Heart left ventricle (tissue), 16 donors: ENCODE data around the gene ATF4. TPM values are rescaled to one million over a fixed set of nuclear protein-coding genes. Genes with fewer than 3 reads are reported as not detected.

Experiments
- ATAC-seq, 4 donors: fragments of 200-7000 bp; cut with Tn5 transposase; one replicate each; pipeline ENCODE4 v1.9.1; 2020 to 2022; ENCODE audit warnings: moderate library complexity in 4 of 4, mild to moderate bottlenecking in 3 of 4, moderate number of reproducible peaks in 1 of 4
- DNase-seq, 5 donors: peaks; one replicate each; pipeline ENCODE4 v3.0.0-alpha.2; 2020
- H3K27ac ChIP-seq, 12 donors: fragments of 200-600 bp; sonication (generic) in 4 of 12; one replicate each; pipeline versions ENCODE4 v1.5.0 to v1.8.0; 2016 to 2022; ENCODE audit warnings: mild to moderate bottlenecking in 2 of 12
- H3K27me3 ChIP-seq, 9 donors: fragments of 200-600 bp; sonication (generic) in 2 of 9; one replicate each; pipeline versions ENCODE4 v1.5.1 to v1.8.0; 2016 to 2022; ENCODE audit warnings: mild to moderate bottlenecking in 3 of 9
- H3K36me3 ChIP-seq, 9 donors: fragments of 200-600 bp; sonication (generic) in 2 of 9; one replicate each; pipeline versions ENCODE4 v1.5.0 to v1.8.0; 2018 to 2022; ENCODE audit warnings: mild to moderate bottlenecking in 2 of 9
- H3K4me1 ChIP-seq, 12 donors: fragments of 200-600 bp; sonication (generic) in 4 of 12; one replicate each; pipeline versions ENCODE4 v1.5.0 to v1.8.0; 2016 to 2022; ENCODE audit warnings: mild to moderate bottlenecking in 3 of 12
- H3K4me3 ChIP-seq, 12 donors: fragments of 200-600 bp; sonication (generic) in 4 of 12; one replicate each; pipeline versions ENCODE4 v1.5.0 to v1.8.0; 2017 to 2022; ENCODE audit warnings: mild to moderate bottlenecking in 9 of 12, moderate library complexity in 4 of 12
- H3K9me3 ChIP-seq, 12 donors: fragments of 200-600 bp; sonication (generic) in 4 of 12; one replicate each; pipeline versions ENCODE4 v1.5.0 to v1.8.0; 2016 to 2022; ENCODE audit warnings: mild to moderate bottlenecking in 1 of 12
- POLR2A ChIP-seq, 2 donors: fragments of 450-650 bp; IDR thresholded peaks; one replicate each; pipeline ENCODE4 v1.6.1; 2017; ENCODE audit warnings: antibody characterized with exemption in 2 of 2, mild to moderate bottlenecking in 2 of 2, moderate library complexity in 2 of 2
- WGBS, 4 donors: extraction: QIAGEN DNeasy Blood & Tissue Kit in 2 of 4; methylation state at CpG; one replicate each; pipeline versions ENCODE4 v1.1.5 to v1.1.7; 2013 to 2018; 5-methylcytosine and 5-hydroxymethylcytosine counted together
- intact Hi-C, 10 donors: fragments of 100-400 bp; cut with DNase I; formaldehyde crosslinking; loops; one replicate each; pipeline versions ENCODE4 v1.11.1 to v1.14.2; 2022
- polyA plus RNA-seq, 2 donors: library from polyadenylated mRNA; stranded (reverse); fragments of 200-250 nt; gene quantifications; one replicate each; pipeline ENCODE4 v1.2.3, GENCODE V29; 2013
- total RNA-seq, 9 donors: library from RNA; depleted of rRNA in 2 of 9; stranded (reverse); fragments of >200 nt in 2 of 9; fragmentation: NEBNext Ultra II Directional in 3 of 9; extraction: Animal tissue kit (Norgen Biotek cat#: 25700) in 3 of 9; gene quantifications; one replicate each; pipeline versions ENCODE4 v1.1.0 to v1.2.4, GENCODE V29; 2016 to 2023
- TF ChIP-seq, protein P1 (sequence below), 12 donors: fragments of 200-600 bp; sonication (generic) in 4 of 12; IDR thresholded peaks; one replicate each; pipeline versions ENCODE4 v1.5.0 to v1.8.0; 2018 to 2022; ENCODE audit warnings: antibody characterized with exemption in 12 of 12, mild to moderate bottlenecking in 5 of 12
- donor health status: ischemic (EF 13 %, LVEDD 7.1; RV severe dilation, severe dysfunction).
- donor health status: healthy with polysubstance abuse.
- donor health status: DM: no; HTN: yes; CAD: no.
- donor health status: DM: no; HTN: no; CAD: no.
- donor health status: ischemic (EF 25% LVEDD 6.9; RV normal size, moderate dysfunction).
- donor health status: ischemic (EF 25% LVEDD 5.7; RV mildly dilated, moderate dysfunction).
- donor health status: healthy.
- donor health status: DM: yes; HTN: yes; CAD: no.
- donor health status: ischemic (EF 35%, LVEDD 5.7; RV mildly dilated, moderate dysfunction).
- donor health status: nonischemic (EF 11% LVEDD 7.7; RV severe dilation, severe dysfunction).
- donor health status: DM: yes; HTN: yes; CAD: no.
- donor health status: PGD.
- donor health status: ischemic (EF 29% LVEDD 5.4; RV normal size, mild dysfunction).
- donor health status: nonischemic (EF 23%, LVEDD 6.1; RV moderate dilation, normal function).

Gene ATF4
- total and polyA plus RNA-seq, 11 donors, result 117 to 458 (median 176) TPM

DNA sequence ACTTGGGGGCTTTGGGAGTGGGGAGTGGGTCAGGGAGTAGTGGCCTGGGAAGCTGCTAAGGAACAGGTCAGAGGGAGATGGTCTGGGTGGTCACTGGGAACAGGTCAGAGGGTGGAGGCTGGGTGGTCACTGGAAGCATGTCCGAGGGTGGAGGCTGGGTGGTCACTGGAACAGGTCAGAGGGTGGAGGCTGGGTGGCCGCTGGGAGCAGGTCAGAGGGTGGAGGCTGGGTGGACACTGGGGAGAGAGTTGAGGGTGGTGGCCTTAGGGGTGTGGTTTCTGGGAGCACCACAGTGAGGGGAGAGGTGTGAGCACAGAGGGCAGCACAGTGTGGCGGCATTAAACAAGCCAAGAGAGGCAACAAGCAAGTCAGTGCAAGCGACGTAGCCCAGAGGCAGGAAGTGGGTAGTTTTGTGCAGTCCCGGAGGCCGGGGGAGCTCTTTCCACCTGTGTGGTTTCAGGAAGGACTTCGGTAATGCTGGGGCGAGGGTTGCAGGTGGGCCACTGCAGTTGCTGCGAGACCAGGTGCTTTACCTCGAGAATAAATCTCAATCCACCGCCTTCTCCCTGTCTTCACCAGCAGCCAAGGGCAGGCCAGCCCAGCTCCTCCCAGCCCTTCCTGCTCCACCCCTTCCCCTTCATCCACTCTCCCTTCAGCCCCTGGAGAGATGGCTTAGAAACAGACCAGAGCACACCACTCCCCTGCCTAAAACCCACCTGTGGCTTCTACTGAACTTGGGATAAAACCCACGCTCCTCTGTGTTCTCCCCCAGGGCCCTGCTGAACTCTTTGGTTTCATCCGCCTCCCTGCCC lies 47.0 kb downstream of the ATF4 start:
- no peak for DNase-seq
- TF ChIP-seq, protein P1, sequence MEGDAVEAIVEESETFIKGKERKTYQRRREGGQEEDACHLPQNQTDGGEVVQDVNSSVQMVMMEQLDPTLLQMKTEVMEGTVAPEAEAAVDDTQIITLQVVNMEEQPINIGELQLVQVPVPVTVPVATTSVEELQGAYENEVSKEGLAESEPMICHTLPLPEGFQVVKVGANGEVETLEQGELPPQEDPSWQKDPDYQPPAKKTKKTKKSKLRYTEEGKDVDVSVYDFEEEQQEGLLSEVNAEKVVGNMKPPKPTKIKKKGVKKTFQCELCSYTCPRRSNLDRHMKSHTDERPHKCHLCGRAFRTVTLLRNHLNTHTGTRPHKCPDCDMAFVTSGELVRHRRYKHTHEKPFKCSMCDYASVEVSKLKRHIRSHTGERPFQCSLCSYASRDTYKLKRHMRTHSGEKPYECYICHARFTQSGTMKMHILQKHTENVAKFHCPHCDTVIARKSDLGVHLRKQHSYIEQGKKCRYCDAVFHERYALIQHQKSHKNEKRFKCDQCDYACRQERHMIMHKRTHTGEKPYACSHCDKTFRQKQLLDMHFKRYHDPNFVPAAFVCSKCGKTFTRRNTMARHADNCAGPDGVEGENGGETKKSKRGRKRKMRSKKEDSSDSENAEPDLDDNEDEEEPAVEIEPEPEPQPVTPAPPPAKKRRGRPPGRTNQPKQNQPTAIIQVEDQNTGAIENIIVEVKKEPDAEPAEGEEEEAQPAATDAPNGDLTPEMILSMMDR (IDR thresholded peaks at IDR 0.05), result no peak
- no peak for TF ChIP-seq POLR2A (IDR thresholded peaks at IDR 0.05)
- intact Hi-C loops, result no loop called here
- Histone ChIP-seq H3K9me3 (no peaks in the 10 kb centered on the region), H3K4me3 (no peak overlapping the region), H3K27me3 (peaks cover 0 to 36% (median 0%) of the 10 kb centered on the region in 9 donors), H3K36me3 (no peaks in the 10 kb centered on the region), H3K27ac (no peak overlapping the region), H3K4me1 (no peaks in the 10 kb centered on the region)
- ATAC-seq, result no peak
- WGBS, 4 donors, result 54 to 63% (median 59%) methylated on average over 14 of the region's 14 CpGs

GRCh38 chr22:39568278-39568981 lies 48.1 kb downstream of the ATF4 start:
- peaks cover 0 to 30% (median 0%) of the 10 kb centered on the region in 9 donors for H3K27me3 ChIP-seq
- no peaks in the 10 kb centered on the region for H3K4me1 ChIP-seq
- DNase-seq (no peak), ATAC-seq (no peak)
- no peak for TF ChIP-seq POLR2A (IDR thresholded peaks at IDR 0.05)
- TF ChIP-seq, protein P1 (IDR thresholded peaks at IDR 0.05), result no peak
- 76 to 82% (median 80%) methylated on average over 17 to 19 of the region's 19 CpGs for WGBS, 4 donors
- H3K27ac ChIP-seq, result no peak overlapping the region
- no peak overlapping the region for H3K4me3 ChIP-seq
- no peaks in the 10 kb centered on the region for H3K36me3 ChIP-seq
- no peaks in the 10 kb centered on the region for H3K9me3 ChIP-seq
- intact Hi-C loops, result no loop called here

DNA sequence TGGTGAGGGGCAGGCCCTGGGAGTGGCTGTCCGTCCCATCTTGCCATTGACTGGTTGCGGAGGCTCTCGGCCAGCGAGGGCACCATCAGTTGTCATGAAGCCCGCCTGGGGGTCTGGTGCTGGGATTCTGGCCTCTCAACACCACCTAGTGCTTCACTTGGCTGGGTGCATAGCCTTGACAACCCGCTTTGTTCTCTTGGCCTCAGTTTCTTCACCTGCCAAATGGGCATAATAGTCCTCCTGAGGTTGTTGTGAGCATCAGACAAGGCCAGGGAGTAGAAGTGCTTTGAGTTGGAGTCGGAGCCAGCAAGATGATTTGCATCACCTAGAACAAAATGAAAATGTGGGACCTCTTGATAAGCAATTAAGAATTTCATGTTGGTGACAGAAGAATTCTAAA lies 48.7 kb downstream of the ATF4 start:
- Histone ChIP-seq H3K9me3 (no peaks in the 10 kb centered on the region), H3K27me3 (peaks cover 0 to 27% (median 0%) of the 10 kb centered on the region in 9 donors), H3K4me3 (no peak overlapping the region), H3K27ac (no peak overlapping the region), H3K36me3 (no peaks in the 10 kb centered on the region), H3K4me1 (no peaks in the 10 kb centered on the region)
- intact Hi-C loops, result no loop called here
- TF ChIP-seq, protein P1 (IDR thresholded peaks at IDR 0.05), result no peak
- TF ChIP-seq POLR2A (IDR thresholded peaks at IDR 0.05), result no peak
- DNase-seq (no peak), ATAC-seq (no peak)
- WGBS, 4 donors, result 90 to 99% (median 93%) methylated on average over 7 of the region's 7 CpGs

DNA sequence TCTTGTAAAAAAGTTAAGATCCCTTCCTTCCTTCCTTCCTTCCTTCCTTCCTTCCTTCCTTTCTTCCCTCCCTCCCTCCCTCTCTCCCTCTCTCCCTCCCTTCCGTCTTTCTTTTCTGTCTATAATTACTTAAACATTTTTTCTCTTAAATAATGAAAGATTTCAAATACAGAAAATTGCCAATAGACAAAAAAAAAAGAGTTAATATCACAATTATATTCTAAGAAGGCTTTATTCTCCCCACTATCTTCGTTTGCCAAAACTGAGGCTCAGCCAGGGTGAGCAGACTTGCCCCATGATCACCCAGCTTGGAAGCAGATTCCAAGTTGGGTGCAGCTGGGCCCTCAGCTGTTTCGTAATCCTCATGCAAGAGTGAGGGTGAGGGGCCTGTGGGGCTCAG lies 49.9 kb downstream of the ATF4 start:
- no peaks in the 10 kb centered on the region for H3K36me3 ChIP-seq
- H3K27me3 ChIP-seq, result peaks cover 0 to 26% (median 0%) of the 10 kb centered on the region in 9 donors
- H3K4me1 ChIP-seq, result no peaks in the 10 kb centered on the region
- WGBS, 4 donors, result 69 to 78% (median 76%) methylated on average over 3 of the region's 3 CpGs
- H3K4me3 ChIP-seq, result no peak overlapping the region
- H3K9me3 ChIP-seq, result no peaks in the 10 kb centered on the region
- TF ChIP-seq POLR2A (IDR thresholded peaks at IDR 0.05), result no peak
- TF ChIP-seq, protein P1 (IDR thresholded peaks at IDR 0.05), result no peak
- DNase-seq (no peak), ATAC-seq (no peak)
- intact Hi-C loops, result no loop called here
- H3K27ac ChIP-seq, result no peak overlapping the region
